Measurements from ENCODE around the gene PGLYRP1.
A peak's percentile ranks its signal among the peaks of the same experiment; 100 is the strongest.

Gene PGLYRP1

DNA sequence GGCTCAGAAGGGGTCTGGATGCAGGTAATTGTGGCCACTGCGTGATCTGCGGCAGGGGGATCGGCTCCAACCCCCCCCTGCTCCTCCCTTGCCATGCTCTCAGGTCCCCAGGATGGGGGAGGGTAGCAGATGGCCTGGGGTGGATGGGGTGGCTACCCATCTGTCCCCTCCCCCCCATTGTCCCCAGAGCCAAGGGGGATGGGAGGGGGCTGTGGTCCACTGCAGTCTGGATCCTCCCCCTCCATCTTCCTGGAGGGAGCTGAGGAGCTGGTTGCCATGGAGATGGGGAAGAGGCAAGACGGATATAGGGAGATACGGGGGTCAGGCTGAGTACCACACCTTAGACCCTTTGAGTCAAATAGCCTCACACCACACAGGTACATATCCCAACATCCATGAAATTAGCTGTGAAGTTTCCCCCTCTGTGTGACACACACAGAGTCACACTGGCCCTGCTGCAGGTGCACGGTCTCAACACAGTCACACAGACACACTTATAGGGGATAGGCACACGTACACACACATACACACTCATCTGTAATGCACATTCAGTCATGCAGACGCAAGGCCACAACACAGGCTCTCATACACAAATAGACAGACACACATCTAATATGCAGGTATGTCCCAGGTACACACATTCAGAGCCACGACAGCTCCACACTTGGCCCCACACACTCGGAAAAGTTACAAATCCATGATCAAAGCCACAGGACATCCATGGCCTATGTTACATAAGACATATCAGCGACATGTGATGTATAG lies 47.4 kb downstream of the PGLYRP1 start:
- Mint-ChIP-seq H3K36me3 (no peaks in the 10 kb centered on the region), H3K4me1 (peaks cover 16 to 20% of the 10 kb centered on the region in 2 donors), H3K9me3 (no peaks in the 10 kb centered on the region), H3K27ac (no peak overlapping the region), H3K27me3 (peaks cover 66 to 81% of the 10 kb centered on the region in 2 donors), H3K4me3 (no peak overlapping the region)
- no peak for DNase-seq
- ATAC-seq (replicated peaks) = no peak

DNA sequence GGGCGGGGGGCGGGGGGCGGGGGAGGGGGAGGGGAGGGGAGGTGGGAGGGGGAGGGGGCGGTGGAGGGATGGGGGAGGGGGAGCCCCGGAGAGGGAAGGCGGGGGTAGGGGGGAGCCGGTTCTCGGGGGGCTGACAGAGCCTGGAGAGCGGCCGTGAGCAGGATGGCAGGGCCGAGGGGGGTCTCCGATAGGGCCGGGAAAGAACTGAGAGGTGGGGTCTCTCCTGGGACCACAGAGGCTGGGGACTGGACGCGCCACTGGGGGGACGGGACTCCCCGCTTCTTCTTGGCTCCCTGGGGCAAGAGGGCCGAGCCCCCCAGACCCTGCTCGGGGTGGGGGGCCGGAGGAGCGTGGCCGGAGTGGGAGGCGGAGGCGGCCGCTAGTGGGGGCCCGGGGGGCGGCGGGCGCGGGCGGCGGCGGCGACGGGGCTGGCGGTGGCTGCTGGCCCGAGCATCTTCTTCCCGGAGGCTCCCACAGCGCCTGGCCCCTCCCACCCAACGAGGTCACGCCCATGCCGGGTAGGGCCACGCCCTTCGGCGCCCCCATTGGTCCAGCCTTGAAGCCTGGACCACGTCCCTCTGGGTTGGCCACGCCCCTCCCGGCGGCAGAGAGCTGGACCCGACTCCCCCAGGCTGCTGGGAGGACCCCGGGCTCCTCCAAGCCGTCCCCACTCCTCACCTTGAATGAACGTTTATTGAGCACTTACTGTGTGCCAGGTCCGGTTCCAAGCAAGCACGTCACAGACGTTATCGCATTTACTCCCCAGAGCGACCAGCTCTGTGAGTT lies 49.1 kb downstream of the PGLYRP1 start, which contains the start of gene NOVA2:
Gene NOVA2 (minus strand): TSS at position 313 of the 786 bp plus-strand sequence. CDS start 514 bp downstream, outside the sequence.
- Mint-ChIP-seq H3K4me3 (peak within 1 kb of the TSS; percentile 33 to 40), H3K27me3 (peaks cover 72 to 88% of the 10 kb centered on the region in 2 donors), H3K27ac (no peak within 1 kb of the TSS), H3K9me3 (no peaks in the 10 kb centered on the region), H3K4me1 (peaks cover 16 to 20% of the 10 kb centered on the region in 2 donors), H3K36me3 (no peaks in the 10 kb centered on the region)
- ATAC-seq (replicated peaks) (peak; percentile 57 to 69), DNase-seq (peak; percentile 37)

DNA sequence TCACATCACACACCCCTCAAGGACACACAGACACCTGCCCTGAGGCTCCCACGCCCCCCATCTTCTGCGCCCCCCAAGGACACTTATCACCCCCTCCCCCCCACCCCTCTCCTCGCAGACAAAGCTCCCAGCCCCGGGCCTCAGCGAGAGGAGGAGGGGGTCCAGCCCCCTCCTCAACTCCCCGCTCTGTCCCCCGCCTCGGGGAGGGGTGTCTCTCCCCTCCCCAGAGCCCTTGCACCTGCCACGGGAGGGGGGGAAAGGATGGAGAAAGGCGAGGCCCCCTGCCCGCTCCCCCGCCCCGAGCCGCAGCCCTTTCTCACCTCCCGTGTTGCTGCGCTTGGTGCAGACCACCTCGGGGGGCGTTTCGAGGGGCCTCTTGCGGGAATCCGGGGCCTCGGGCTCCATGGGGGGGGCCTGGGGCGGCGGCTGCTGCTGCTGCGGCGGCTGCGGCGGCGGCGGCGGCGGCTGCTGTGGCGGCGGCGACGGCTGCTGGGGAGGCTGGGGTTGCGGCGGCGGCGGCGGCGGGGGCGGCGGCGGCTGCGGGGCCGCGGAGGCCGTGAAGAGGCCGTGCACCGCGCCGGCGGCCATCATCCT lies 49.8 kb downstream of the PGLYRP1 start:
- no peak for ATAC-seq (replicated peaks)
- no peak overlapping the region for H3K27ac Mint-ChIP-seq

DNA sequence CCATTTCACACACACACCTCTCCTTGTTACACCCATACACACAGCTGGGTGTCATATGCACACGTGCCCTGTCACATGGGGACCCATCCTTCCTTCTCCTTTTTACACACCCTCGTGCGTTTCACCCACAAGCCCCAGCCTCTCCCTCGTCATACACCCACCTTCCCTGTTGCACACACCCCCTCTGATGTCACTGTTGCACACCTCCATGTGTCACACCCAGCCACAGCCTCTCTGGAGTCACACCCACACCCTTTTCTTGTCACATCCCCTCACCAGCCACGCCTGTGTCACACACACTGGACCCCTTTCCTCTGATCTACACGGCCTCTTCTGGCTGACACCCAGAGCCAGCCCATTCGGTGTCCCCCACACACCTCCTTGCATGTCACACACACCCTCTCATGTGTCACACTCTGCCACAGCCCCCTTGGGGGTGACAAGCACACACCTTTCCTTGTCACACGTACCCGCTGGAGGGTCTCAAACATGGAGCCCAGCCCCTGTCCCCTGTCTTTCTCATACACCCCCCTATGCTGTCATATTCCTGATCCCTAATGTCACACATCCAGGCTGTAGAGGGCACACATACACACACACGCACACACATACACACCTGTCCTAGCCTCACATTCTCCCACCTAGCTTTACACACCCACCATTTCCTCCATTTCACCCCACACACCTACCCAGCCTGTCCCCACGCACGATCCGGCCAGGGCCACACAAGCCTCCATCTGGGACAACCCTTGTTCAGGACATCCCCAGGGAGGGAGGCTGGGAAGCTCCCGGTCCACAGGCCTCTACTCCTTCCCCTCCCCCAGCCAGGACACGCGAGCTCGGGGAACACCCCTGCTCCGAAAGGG lies 50.5 kb downstream of the PGLYRP1 start:
- Mint-ChIP-seq H3K36me3 (no peaks in the 10 kb centered on the region), H3K4me3 (peak overlapping the region in 1 of 2 donors; percentile 21), H3K4me1 (peaks cover 16 to 20% of the 10 kb centered on the region in 2 donors), H3K9me3 (no peaks in the 10 kb centered on the region), H3K27ac (no peak overlapping the region), H3K27me3 (peaks cover 79 to 91% of the 10 kb centered on the region in 2 donors)
- peak; percentile 79 to 81 for ATAC-seq (replicated peaks)
- peak; percentile 14 for DNase-seq

More for the DNA sequence above, 49.8 kb downstream of the PGLYRP1 start:
- Mint-ChIP-seq H3K36me3 (no peaks in the 10 kb centered on the region), H3K4me3 (peak overlapping the region in 1 of 2 donors; percentile 3), H3K4me1 (peaks cover 16 to 20% of the 10 kb centered on the region in 2 donors), H3K9me3 (no peaks in the 10 kb centered on the region), H3K27me3 (peaks cover 76 to 91% of the 10 kb centered on the region in 2 donors)
- no peak for DNase-seq

DNA sequence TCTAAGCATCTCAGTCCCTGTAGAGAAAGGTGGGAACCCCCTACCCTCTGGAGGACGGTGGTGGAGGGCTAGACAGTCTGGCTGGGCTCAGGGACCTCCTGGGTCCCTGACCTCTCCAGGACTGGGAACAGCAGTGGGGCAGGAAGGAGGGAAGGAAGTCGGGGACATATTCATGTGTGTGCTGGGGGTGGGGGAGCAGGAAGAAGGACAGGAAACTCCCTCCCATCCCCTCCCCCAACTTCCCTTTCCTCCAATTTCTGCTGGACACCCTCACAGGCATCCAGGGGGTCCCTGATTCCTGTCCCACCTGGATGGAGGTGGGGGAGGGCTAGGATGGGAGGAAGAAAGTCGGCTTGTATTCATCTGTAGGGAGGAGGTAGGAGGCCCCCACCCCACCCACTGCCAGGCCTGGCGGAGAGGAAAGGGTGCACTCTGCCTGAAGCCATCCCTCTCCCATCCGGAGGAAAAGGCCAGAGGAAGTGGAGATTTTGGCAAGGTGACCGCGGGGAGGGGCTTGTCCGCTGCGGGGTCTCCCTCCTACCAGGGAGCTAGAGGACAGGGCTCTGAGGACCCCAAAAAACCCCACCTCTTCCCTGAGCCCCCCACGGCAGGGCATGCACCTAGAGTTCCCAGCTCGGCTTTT lies 51.5 kb downstream of the PGLYRP1 start:
- H3K9me3 Mint-ChIP-seq = no peaks in the 10 kb centered on the region
- H3K27ac Mint-ChIP-seq = no peak overlapping the region
- H3K4me1 Mint-ChIP-seq = peaks cover 16 to 20% of the 10 kb centered on the region in 2 donors
- ATAC-seq (replicated peaks) (no peak), DNase-seq (no peak)
- no peak overlapping the region for H3K4me3 Mint-ChIP-seq
- no peaks in the 10 kb centered on the region for H3K36me3 Mint-ChIP-seq
- peaks cover 75 to 85% of the 10 kb centered on the region in 2 donors for H3K27me3 Mint-ChIP-seq

DNA sequence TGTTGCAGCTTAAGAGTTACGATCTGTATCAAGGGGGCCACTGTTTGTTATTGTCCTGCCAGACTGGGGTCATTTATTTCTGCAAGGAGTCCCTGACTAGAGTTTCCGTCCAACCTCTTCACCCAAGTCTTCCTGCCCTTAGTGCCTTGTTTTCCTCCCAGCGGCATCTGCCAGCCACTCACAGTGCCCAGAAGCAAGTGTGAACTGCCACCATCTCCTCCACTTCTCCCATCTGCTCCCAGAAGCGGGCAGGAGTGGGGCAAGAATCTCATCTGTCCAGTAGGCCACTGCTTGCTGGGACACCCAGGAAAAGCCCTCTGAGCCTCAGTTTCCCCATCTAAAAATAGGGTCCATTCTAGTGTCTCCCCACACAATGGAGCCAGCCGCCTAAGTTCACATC lies 53.2 kb downstream of the PGLYRP1 start:
- ATAC-seq (replicated peaks) (no peak), DNase-seq (no peak)
- Mint-ChIP-seq H3K36me3 (no peaks in the 10 kb centered on the region), H3K4me1 (peaks cover 16 to 20% of the 10 kb centered on the region in 2 donors), H3K27ac (no peak overlapping the region), H3K9me3 (no peaks in the 10 kb centered on the region), H3K27me3 (peaks cover 73 to 74% of the 10 kb centered on the region in 2 donors), H3K4me3 (no peak overlapping the region)

Measured in stimulated activated naive B cell treated with anti-CD40 and anti-IgM and Interleukin-4, amounts not matched to agents 10 μg/mL and 1 μg/mL and 100 μg/mL, for 72 hours (primary cell).